Tibial nerve (tissue), 3 donors: ENCODE results near the gene STIM1.

Experiments used
- POLR2A ChIP-seq, 2 donors: fragments of 450-650 bp; IDR thresholded peaks; one replicate each; pipeline ENCODE4 v1.6.1; 2017; ENCODE audit warnings: antibody characterized with exemption in 2 of 2, mild to moderate bottlenecking in 2 of 2, moderate library complexity in 2 of 2
- TF ChIP-seq, protein P1 (sequence below), 5 experiments: fragments of 200-600 bp in 3 of 5; fragments of 450-650 bp in 2 of 5; sonication (generic) in 3 of 5; IDR thresholded peaks; one replicate each; pipeline ENCODE4 v1.5.1; 2016 to 2019; ENCODE audit warnings: antibody characterized with exemption in 5 of 5, mild to moderate bottlenecking in 3 of 5, moderate library complexity in 2 of 5

DNA sequence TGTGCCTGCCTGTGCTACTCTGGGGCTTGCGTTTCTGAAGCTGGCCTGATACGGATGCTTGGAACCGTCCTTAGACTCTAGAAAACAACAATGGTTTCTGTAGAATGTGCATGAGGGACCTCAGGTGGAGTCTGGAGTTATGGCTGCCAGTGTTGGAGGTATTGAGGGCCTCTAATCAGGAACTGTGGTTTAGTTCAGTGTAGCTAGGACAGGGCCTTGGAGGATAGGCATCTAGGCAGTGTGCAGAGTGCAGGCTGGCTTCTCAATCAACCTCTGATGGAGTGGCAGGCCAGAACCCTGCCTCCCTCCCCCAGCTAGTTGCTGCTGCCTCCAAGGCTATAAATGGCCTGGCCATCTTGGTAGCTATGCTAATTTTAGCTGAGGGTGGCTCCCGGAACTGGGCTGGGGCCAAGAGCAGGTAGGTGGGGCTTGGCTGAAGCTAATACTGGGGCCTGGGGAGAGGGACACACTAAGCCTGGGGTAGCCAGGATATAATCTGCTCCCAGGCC lies 4.0 kb downstream of the STIM1 start:
- TF ChIP-seq, protein P1, sequence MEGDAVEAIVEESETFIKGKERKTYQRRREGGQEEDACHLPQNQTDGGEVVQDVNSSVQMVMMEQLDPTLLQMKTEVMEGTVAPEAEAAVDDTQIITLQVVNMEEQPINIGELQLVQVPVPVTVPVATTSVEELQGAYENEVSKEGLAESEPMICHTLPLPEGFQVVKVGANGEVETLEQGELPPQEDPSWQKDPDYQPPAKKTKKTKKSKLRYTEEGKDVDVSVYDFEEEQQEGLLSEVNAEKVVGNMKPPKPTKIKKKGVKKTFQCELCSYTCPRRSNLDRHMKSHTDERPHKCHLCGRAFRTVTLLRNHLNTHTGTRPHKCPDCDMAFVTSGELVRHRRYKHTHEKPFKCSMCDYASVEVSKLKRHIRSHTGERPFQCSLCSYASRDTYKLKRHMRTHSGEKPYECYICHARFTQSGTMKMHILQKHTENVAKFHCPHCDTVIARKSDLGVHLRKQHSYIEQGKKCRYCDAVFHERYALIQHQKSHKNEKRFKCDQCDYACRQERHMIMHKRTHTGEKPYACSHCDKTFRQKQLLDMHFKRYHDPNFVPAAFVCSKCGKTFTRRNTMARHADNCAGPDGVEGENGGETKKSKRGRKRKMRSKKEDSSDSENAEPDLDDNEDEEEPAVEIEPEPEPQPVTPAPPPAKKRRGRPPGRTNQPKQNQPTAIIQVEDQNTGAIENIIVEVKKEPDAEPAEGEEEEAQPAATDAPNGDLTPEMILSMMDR (IDR thresholded peaks at IDR 0.05) = no peak
- TF ChIP-seq POLR2A (IDR thresholded peaks at IDR 0.05) = no peak
